ENCODE data around the gene ADAMTSL3.
A peak's percentile ranks its signal among the peaks of the same experiment; 100 is the strongest.

Gene ADAMTSL3

DNA sequence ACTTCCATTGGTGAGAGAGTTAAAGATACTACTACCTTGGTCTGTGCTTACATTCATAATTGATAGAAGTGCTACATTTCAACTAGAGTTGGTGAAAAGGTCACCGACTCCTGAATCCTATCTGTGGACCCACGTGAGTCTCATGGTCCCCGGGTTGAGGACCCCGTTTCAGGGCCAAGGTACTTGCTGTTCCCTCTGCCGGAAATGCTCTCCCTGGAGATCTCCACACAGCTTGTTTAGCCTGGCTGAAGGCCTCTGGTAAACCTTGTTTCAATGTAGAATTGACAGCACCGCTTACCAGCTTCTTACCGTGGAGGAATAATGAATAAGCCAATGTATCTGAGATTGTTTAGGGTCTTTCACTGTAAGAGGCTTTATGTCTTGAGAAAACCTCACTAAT lies 355.7 kb downstream of the ADAMTSL3 start:
- no peak for TF ChIP-seq CREB1 (IDR thresholded peaks at IDR 0.05; ENCODE audit: low read depth)
- TF ChIP-seq TCF12 (IDR thresholded peaks at IDR 0.05; ENCODE audit: low read depth), result no peak
- TF ChIP-seq TAF1 (IDR thresholded peaks at IDR 0.05; ENCODE audit: low read depth), result no peak
- TF ChIP-seq, protein P1, sequence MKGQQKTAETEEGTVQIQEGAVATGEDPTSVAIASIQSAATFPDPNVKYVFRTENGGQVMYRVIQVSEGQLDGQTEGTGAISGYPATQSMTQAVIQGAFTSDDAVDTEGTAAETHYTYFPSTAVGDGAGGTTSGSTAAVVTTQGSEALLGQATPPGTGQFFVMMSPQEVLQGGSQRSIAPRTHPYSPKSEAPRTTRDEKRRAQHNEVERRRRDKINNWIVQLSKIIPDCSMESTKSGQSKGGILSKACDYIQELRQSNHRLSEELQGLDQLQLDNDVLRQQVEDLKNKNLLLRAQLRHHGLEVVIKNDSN (IDR thresholded peaks at IDR 0.05), result no peak
- TF ChIP-seq ZBTB7A (IDR thresholded peaks at IDR 0.05; ENCODE audit: low read depth), result no peak
- no peak for TF ChIP-seq TEAD4 (IDR thresholded peaks at IDR 0.05)
- TF ChIP-seq, protein P2, sequence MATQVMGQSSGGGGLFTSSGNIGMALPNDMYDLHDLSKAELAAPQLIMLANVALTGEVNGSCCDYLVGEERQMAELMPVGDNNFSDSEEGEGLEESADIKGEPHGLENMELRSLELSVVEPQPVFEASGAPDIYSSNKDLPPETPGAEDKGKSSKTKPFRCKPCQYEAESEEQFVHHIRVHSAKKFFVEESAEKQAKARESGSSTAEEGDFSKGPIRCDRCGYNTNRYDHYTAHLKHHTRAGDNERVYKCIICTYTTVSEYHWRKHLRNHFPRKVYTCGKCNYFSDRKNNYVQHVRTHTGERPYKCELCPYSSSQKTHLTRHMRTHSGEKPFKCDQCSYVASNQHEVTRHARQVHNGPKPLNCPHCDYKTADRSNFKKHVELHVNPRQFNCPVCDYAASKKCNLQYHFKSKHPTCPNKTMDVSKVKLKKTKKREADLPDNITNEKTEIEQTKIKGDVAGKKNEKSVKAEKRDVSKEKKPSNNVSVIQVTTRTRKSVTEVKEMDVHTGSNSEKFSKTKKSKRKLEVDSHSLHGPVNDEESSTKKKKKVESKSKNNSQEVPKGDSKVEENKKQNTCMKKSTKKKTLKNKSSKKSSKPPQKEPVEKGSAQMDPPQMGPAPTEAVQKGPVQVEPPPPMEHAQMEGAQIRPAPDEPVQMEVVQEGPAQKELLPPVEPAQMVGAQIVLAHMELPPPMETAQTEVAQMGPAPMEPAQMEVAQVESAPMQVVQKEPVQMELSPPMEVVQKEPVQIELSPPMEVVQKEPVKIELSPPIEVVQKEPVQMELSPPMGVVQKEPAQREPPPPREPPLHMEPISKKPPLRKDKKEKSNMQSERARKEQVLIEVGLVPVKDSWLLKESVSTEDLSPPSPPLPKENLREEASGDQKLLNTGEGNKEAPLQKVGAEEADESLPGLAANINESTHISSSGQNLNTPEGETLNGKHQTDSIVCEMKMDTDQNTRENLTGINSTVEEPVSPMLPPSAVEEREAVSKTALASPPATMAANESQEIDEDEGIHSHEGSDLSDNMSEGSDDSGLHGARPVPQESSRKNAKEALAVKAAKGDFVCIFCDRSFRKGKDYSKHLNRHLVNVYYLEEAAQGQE (IDR thresholded peaks at IDR 0.05; ENCODE audit: low read depth), result no peak
- TF ChIP-seq EP300 (IDR thresholded peaks at IDR 0.05; ENCODE audit: borderline replicate concordance), result no peak
- no peak for TF ChIP-seq CEBPB (IDR thresholded peaks at IDR 0.05)
- TF ChIP-seq EGR1 (IDR thresholded peaks at IDR 0.05), result no peak
- TF ChIP-seq FOXM1 (IDR thresholded peaks at IDR 0.05; ENCODE audit: borderline replicate concordance, low read depth), result no peak
- TF ChIP-seq RAD21 (IDR thresholded peaks at IDR 0.05; ENCODE audit: low read depth), result no peak
- TF ChIP-seq NFIC (IDR thresholded peaks at IDR 0.05), result no peak
- TF ChIP-seq YY1 (IDR thresholded peaks at IDR 0.05; ENCODE audit: low read depth), result no peak
- TF ChIP-seq, protein P3, sequence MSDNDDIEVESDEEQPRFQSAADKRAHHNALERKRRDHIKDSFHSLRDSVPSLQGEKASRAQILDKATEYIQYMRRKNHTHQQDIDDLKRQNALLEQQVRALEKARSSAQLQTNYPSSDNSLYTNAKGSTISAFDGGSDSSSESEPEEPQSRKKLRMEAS (IDR thresholded peaks at IDR 0.05), result no peak

DNA sequence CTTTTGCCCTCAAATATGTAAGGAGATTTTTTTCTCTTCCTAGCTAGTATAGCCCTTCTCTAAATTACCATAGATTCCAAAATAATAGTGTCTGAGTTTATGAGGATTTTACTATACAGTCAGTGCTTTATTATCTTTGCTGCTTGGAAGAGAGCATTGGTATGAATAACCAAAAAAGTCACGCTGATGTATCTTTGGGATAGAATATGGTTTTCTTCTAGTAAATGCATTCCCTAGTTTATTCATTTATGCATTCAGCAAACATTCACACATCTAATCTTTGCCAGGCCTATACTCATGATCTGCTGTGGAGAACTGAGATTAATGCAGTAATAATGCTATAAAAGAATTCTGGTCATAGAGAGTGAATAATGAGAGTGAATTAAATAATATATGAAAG lies 356.3 kb downstream of the ADAMTSL3 start:
- no peak for TF ChIP-seq TAF1 (IDR thresholded peaks at IDR 0.05; ENCODE audit: low read depth)
- TF ChIP-seq, protein P3 (IDR thresholded peaks at IDR 0.05), result no peak
- TF ChIP-seq ZBTB7A (IDR thresholded peaks at IDR 0.05; ENCODE audit: low read depth), result no peak
- no peak for TF ChIP-seq YY1 (IDR thresholded peaks at IDR 0.05; ENCODE audit: low read depth)
- no peak for TF ChIP-seq EP300 (IDR thresholded peaks at IDR 0.05; ENCODE audit: borderline replicate concordance)
- TF ChIP-seq, protein P1 (IDR thresholded peaks at IDR 0.05), result no peak
- TF ChIP-seq, protein P2 (IDR thresholded peaks at IDR 0.05; ENCODE audit: low read depth), result no peak
- TF ChIP-seq EGR1 (IDR thresholded peaks at IDR 0.05), result no peak
- TF ChIP-seq CEBPB (IDR thresholded peaks at IDR 0.05), result no peak
- TF ChIP-seq NFIC (IDR thresholded peaks at IDR 0.05), result no peak
- TF ChIP-seq FOXM1 (IDR thresholded peaks at IDR 0.05; ENCODE audit: borderline replicate concordance, low read depth), result no peak
- no peak for TF ChIP-seq CREB1 (IDR thresholded peaks at IDR 0.05; ENCODE audit: low read depth)
- no peak for TF ChIP-seq TEAD4 (IDR thresholded peaks at IDR 0.05)
- no peak for TF ChIP-seq RAD21 (IDR thresholded peaks at IDR 0.05; ENCODE audit: low read depth)
- no peak for TF ChIP-seq TCF12 (IDR thresholded peaks at IDR 0.05; ENCODE audit: low read depth)

DNA sequence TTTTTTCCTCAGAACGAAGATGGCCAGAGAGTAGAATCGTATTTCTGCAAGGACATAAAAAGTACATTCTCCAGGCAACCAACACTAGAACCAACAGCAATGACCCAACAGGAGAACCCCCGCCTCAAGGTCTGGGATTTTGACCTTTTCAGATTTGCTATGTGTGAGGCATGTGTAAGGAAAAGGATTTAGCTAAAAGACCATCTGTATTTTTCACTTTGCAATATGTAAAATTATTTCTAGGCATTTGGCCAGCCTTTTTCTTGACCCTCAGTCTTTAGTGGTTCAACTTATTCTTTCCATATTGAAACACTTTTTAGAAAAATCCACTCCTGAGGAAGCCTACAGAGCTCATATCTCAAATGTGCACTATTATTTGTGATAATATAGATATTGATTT lies 362.4 kb downstream of the ADAMTSL3 start:
- TF ChIP-seq TEAD4 (IDR thresholded peaks at IDR 0.05) (no peak), CEBPB (IDR thresholded peaks at IDR 0.05) (no peak), FOXM1 (IDR thresholded peaks at IDR 0.05; ENCODE audit: borderline replicate concordance, low read depth) (no peak), NFIC (IDR thresholded peaks at IDR 0.05) (no peak), YY1 (IDR thresholded peaks at IDR 0.05; ENCODE audit: low read depth) (no peak)

DNA sequence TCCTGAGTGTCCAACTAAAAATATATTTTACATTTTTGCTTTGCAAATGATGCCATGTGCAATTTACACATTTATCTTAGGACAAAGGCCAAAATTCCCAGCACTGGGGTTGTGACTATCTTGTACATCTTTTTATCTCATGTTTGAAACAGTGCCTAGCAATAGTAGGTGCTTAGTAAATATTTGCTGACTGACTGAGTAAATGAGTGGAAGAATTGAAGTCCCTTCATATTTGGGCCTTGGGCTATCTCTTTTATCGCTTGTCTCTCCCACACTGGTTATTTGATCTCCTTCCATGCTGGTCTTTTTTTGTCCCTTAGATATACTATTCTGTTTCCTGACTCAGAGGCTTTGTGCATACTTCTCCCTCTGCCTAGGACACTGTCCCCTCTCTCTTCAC lies 368.6 kb downstream of the ADAMTSL3 start:
- no peak for TF ChIP-seq YY1 (IDR thresholded peaks at IDR 0.05; ENCODE audit: low read depth)
- no peak for TF ChIP-seq ZBTB7A (IDR thresholded peaks at IDR 0.05; ENCODE audit: low read depth)
- no peak for TF ChIP-seq TCF12 (IDR thresholded peaks at IDR 0.05; ENCODE audit: low read depth)

DNA sequence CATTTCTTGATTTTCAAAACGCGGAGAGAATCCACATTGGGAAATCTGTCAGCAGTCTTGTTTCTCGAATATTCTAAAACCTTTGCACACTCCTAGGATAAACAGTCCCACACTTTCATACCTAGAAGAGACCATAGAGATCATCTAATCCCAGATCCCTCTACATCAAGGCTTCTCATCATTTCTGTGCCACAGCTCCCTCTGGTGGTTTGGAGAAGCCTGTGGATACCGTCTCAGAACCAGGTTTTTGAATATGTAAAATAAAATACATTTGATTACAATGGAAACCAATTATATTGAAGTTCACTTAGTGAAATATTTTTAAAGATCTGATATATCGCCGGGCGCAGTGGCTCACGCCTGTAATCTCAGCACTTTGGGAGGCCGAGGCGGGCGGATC lies 369.7 kb downstream of the ADAMTSL3 start:
- TF ChIP-seq TAF1 (IDR thresholded peaks at IDR 0.05; ENCODE audit: low read depth) (no peak), RAD21 (IDR thresholded peaks at IDR 0.05; ENCODE audit: low read depth) (peak; percentile 51), TCF12 (IDR thresholded peaks at IDR 0.05; ENCODE audit: low read depth) (no peak)

DNA sequence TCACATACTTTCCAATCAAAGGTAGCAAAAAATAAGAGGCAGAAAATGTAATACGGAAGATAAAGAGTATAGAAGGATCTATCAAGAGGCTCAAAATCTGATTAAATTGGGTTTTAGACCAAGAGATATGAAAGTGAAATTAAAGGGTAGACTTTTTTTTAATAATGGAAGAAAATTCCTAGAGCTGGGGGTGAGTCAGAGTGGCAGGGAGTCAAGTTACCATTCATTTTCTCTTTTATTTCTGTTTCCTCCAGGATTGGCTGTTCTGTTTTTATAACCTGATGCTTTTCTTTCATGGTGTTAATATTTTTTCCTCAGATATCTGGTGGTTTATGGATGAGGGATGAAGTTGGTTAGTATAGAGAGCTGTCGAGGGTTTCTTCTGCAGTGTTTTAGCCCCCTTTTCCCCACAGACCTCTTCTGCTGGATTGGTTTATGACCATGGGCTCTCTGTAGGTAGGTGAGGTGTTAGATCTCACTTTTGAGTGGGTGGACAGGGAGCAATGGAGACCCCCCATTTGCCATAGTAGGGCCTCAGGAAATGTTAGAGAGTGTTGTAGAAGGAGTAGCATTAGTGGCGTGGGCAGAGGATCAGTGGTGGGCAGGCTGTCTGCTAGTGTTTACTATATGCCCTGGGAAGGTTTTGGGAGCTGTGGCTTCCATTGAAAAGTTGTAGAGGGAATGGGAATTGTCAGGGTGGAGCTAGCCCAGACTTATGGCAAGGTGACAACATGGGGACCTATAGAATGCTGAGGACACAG lies 380.1 kb downstream of the ADAMTSL3 start:
- TF ChIP-seq TCF12 (IDR thresholded peaks at IDR 0.05; ENCODE audit: low read depth), result no peak
- TF ChIP-seq, protein P1 (IDR thresholded peaks at IDR 0.05), result no peak
- TF ChIP-seq RAD21 (IDR thresholded peaks at IDR 0.05; ENCODE audit: low read depth), result no peak
- no peak for TF ChIP-seq TAF1 (IDR thresholded peaks at IDR 0.05; ENCODE audit: low read depth)
- TF ChIP-seq FOXM1 (IDR thresholded peaks at IDR 0.05; ENCODE audit: borderline replicate concordance, low read depth), result no peak
- TF ChIP-seq CEBPB (IDR thresholded peaks at IDR 0.05), result no peak
- TF ChIP-seq, protein P3 (IDR thresholded peaks at IDR 0.05), result no peak
- TF ChIP-seq YY1 (IDR thresholded peaks at IDR 0.05; ENCODE audit: low read depth), result no peak
- TF ChIP-seq, protein P2 (IDR thresholded peaks at IDR 0.05; ENCODE audit: low read depth), result no peak
- no peak for TF ChIP-seq EP300 (IDR thresholded peaks at IDR 0.05; ENCODE audit: borderline replicate concordance)
- no peak for TF ChIP-seq TEAD4 (IDR thresholded peaks at IDR 0.05)
- no peak for TF ChIP-seq EGR1 (IDR thresholded peaks at IDR 0.05)
- TF ChIP-seq ZBTB7A (IDR thresholded peaks at IDR 0.05; ENCODE audit: low read depth), result no peak
- TF ChIP-seq CREB1 (IDR thresholded peaks at IDR 0.05; ENCODE audit: low read depth), result no peak
